Cerebellar cortex (tissue), 1 donor: ENCODE results near the gene MYO9B.

Source experiments
- DNase-seq: peaks from one replicate; pipeline ENCODE4 v3.0.0-alpha.2; 2015; ENCODE audit warnings: low spot score

The MYO9B gene, protein sequence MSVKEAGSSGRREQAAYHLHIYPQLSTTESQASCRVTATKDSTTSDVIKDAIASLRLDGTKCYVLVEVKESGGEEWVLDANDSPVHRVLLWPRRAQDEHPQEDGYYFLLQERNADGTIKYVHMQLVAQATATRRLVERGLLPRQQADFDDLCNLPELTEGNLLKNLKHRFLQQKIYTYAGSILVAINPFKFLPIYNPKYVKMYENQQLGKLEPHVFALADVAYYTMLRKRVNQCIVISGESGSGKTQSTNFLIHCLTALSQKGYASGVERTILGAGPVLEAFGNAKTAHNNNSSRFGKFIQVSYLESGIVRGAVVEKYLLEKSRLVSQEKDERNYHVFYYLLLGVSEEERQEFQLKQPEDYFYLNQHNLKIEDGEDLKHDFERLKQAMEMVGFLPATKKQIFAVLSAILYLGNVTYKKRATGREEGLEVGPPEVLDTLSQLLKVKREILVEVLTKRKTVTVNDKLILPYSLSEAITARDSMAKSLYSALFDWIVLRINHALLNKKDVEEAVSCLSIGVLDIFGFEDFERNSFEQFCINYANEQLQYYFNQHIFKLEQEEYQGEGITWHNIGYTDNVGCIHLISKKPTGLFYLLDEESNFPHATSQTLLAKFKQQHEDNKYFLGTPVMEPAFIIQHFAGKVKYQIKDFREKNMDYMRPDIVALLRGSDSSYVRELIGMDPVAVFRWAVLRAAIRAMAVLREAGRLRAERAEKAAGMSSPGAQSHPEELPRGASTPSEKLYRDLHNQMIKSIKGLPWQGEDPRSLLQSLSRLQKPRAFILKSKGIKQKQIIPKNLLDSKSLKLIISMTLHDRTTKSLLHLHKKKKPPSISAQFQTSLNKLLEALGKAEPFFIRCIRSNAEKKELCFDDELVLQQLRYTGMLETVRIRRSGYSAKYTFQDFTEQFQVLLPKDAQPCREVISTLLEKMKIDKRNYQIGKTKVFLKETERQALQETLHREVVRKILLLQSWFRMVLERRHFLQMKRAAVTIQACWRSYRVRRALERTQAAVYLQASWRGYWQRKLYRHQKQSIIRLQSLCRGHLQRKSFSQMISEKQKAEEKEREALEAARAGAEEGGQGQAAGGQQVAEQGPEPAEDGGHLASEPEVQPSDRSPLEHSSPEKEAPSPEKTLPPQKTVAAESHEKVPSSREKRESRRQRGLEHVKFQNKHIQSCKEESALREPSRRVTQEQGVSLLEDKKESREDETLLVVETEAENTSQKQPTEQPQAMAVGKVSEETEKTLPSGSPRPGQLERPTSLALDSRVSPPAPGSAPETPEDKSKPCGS (N-terminal part only)

DNA sequence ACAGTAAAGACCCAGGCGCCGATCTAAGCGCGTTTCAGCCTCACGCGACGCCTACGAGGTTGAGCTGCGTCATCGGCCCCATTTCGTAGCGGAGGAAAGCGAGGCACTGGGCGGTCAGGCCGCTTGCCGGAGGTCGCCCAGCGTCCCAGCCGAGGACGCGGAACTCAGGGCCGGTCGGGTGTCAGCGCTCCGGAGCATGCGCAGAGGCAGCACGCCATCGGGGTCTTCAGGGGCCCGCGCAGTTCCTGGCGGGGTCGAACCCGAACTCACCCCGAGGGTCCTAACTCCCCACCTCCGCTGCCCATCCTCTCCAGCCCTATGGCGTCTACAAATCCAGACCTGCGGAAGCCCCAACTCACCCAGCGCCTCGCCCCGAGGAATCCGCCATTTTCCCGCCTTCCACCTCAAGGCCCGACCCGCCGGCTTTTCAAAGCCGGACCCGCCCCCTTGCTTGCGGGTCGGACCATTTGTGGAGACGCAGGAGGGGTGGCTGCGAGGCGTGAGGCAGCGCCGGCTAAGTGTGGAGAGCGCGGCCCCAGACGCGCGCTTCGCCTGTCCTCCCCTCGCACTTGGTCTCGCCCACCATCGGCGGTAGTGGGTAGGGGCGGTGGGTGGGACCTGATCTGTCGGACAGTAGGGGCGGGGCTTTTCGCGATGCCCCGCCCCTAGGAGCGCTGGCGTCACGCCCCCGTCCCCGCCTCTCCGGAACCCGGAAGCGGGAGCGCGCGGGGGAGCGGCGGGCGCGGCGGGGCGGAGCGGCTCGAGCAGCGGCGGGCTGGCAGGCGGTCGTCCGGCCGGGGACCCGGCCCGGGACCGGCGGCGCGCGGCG, at the start of gene MYO9B, which contains the start of gene HAUS8:
MYO9B (plus strand) TSS at position 743 of the 829 bp plus-strand sequence. CDS start 25,941 bp downstream, outside the sequence.
HAUS8 (minus strand) TSS at position 418 of the 829 bp plus-strand sequence; CDS start at position 388, 30 bp downstream.
- DNase-seq = peak; percentile 99

DNA sequence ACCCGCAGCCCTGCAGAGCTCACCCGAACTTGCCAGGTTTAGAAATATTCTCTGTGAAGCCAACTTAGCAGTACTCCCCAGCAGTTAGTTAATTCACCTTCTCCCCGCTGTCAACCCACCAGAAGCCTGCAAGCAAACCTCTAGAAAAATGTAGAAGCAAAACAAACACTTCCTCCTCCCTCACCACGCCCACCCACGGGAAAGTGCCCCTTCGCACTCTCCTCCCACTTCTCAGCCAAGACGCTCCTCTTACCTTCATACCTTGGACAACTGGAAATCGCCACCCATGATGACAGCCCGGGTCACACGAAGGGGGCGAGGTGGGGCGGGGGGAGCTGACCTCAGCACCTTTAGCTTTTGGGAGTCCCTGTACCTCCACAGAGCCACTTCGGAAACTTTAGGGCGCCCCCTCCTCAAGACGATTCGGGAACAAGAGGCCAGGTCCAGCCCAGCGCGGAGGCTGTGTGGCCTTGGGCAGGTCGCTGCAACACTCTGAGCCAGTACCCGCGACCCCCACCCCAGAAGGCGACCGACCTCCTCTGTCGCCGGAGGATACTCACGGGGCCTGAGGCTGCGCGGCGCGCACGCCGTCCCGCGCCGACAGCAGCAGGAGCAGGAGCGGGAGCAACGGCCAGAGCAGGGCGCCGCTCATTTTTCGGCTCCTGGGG, 49.5 kb upstream of the MYO9B start:
- DNase-seq = peak; percentile 25

GRCh38 chr19:17026706-17027534, 48.7 kb upstream of the MYO9B start, which contains the start of gene CPAMD8:
Gene CPAMD8, minus strand, starts transcription at chr19:17026810. Its CDS starts 168 bp downstream, at chr19:17026642.
- no peak for DNase-seq

DNA sequence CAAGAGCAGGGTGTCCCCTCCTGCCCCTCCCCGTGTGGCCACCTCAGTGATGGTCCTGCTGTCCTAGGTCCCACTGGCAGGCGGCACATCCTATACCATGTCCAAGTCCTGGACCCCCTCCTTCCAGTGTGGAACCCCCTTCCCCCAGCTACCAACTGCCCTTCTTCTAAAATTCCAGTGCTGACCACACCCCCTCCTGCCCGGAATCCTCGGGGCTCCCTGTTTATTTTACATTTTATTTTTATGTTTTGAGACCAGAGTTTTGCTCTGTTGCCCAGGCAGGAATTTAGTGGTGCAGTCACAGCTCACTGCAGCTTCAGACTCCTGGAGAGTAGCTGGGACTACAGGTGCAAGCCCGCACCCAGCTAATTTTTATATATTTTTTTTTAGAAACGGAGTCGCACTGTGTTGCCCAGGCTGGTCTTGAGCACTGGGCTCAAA, 48.0 kb upstream of the MYO9B start:
- DNase-seq = no peak

GRCh38 chr19:17031741-17032140, 43.8 kb upstream of the MYO9B start:
- no peak for DNase-seq

GRCh38 chr19:17035842-17036424, 39.6 kb upstream of the MYO9B start:
- no peak for DNase-seq

DNA sequence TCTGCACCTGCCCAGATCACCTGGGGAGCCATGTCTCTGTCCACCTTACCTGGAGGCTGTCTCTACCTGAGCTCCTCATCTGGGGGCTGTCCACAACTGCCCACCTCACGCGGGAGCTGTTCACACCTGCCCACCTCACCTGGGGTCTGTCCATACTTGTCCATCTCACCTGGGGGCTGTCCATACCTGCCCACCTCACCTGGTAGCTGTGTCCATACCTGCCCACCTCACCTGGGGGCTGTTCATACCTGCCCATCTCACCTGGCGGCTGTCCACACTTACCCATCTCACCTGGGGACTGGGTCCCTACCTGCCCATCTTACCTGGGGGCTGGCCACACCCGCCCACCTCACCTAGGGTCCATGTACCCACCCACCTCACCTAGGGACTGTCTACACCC, 38.9 kb upstream of the MYO9B start:
- no peak for DNase-seq

- DNase-seq = no peak
These were observed 38.4 kb upstream of the MYO9B start for GRCh38 chr19:17037184-17037583.

GRCh38 chr19:17037966-17038500, 37.5 kb upstream of the MYO9B start:
- DNase-seq = no peak

DNA sequence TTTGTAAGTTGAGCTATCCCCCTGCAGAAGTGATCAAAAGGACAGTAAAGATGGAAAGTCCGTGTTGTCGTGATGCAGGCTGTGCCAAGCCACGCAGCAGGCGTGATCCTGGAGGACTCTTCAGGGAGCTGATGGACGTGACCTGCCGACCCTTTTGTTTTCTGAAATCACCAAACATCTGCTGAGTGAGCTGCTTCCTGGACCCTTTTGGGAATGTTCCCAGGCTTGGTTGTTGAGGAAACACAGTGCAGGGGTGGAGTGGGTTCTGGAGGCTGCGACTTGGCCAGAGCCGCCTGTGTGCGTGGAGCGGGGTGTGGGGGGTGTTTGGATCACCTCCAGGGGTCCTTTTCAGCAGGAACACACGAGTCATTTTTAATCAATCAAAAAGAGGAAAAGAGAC, 33.6 kb upstream of the MYO9B start:
- DNase-seq = no peak

- no peak for DNase-seq
These were observed 31.8 kb upstream of the MYO9B start for GRCh38 chr19:17043744-17044143.

- DNase-seq = no peak
These were observed 29.6 kb upstream of the MYO9B start for GRCh38 chr19:17045907-17046502.

DNA sequence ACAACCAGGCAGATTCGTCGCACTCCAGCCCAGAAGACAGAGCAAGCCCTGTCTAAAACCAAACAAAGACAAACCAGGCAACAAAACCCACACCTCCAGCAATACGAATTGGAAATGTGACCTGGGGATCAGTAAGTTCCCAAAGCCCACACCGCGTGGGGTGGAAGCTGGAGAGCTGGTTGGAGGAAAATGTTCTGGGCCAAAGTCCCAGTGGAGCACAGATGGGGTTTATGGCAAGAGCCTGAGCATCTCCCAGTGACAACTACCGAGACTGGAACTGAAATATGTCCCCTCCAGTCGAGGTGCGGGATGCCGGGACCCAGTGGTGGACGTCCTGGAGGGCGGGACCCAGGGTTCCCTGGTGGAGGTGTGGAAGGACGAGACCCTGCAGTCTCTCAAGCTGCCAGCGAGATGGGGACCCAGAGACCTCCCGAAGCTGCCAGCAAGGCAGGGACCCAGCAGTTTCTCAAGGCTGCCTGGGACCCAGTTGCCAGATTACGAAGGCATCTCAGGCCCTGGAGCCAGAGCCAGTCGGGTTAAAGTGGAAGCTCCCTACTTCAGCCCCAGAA, 26.6 kb upstream of the MYO9B start:
- DNase-seq = no peak

GRCh38 chr19:17049711-17050280, 25.8 kb upstream of the MYO9B start:
- no peak for DNase-seq

DNA sequence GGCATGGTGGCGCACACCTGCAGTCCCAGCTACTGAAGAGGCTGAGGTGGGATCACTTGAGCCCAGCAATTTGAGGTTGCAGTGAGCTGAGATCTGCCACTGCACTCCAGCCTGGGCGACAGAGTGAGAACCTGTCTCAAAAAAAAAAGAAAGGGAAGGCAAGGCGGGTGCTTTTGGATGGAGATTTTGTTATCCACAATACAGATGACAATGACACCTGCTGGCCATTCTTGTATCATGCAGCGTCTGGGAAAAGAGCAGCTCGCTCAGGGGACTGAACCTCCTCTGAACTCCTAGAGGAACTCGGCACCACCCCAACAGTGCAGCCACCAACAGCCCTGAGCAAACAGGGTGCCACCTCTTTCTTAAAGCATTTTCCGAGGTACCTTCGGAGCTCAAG, 23.1 kb upstream of the MYO9B start:
- peak; percentile 67 for DNase-seq

- DNase-seq = no peak
These were observed 20.8 kb upstream of the MYO9B start for GRCh38 chr19:17054746-17055145.

DNA sequence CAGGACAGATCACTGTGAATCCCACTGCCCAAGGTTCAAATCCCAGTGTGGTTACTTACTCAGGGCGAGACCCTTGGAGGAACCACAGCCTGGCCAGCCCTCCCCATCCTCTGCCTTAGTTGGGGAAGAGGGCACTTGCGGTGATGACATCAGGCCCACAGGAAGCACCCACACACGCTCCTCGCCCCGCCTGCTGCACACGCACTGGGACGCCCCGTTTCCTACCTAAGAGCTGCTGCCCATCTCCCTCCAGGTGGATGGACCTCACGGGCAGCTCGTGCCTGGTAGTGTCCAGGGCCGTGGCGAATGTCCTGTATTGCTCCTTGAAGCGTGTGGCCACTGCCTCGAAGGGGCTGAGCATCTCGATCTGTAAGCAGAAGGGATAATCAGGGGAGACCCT, 19.9 kb upstream of the MYO9B start:
- DNase-seq = no peak

DNA sequence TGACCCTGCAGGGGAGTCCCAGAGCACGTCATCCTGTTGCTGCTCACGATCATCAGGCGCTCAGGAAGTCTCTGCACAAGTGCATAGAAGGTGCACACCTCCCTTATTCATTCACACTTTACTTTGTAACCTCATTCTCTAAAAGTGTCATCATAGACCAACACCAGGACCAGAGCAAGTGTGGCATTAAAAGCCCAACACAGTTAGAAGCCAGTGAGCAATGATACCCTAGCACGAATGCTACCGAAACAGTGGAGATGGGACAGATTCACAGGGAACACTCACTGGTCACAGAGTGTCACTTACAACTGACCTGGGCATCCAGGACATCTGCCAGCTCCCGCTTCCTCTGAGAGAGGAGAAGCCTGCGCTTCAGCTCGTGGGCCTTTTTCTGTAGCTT, 17.3 kb upstream of the MYO9B start:
- no peak for DNase-seq
